GM13976 (cell line): ENCODE data around the gene KCNK10.

ENCODE experiments used
- DNase-seq: peaks from one replicate; pipeline ENCODE4 v3.0.0; 2012; ENCODE audit warnings: low spot score
- CTCF ChIP-seq: IDR thresholded peaks from 2 replicates; pipeline ENCODE4 v1.5.1; 2012; ENCODE audit warnings: borderline replicate concordance, mild to moderate bottlenecking; ENCODE audit not compliant: insufficient read depth; ENCODE audit errors: extremely low read depth, missing control alignments, control extremely low read depth
- in situ Hi-C: fragments of 300-500 bp; cut with MboI; formaldehyde crosslinking; loops from one replicate; pipeline ENCODE4 v1.12.0; 2022; ENCODE audit warnings: low sequenced_read_pairs, mixed read lengths, inconsistent platforms; ENCODE audit not compliant: unreplicated experiment

Gene KCNK10

GRCh38 chr14:88228522-88229236, 94.4 kb downstream of the KCNK10 start:
- DNase-seq = no peak
- no peak for TF ChIP-seq CTCF
- in situ Hi-C loops = no loop called here

- TF ChIP-seq CTCF = no peak
- in situ Hi-C loops = no loop called here
- DNase-seq = no peak
Measured at GRCh38 chr14:88227693-88228092, 95.4 kb downstream of the KCNK10 start.

- in situ Hi-C loops = no loop called here
- TF ChIP-seq CTCF = no peak
- DNase-seq = no peak
Measured at GRCh38 chr14:88225721-88226120, 97.3 kb downstream of the KCNK10 start.

- TF ChIP-seq CTCF = no peak
- in situ Hi-C loops = no loop called here
- DNase-seq = no peak
Measured at GRCh38 chr14:88218119-88218915, 104.8 kb downstream of the KCNK10 start.

GRCh38 chr14:88212691-88213090, 110.4 kb downstream of the KCNK10 start:
- no peak for DNase-seq
- TF ChIP-seq CTCF = no peak
- in situ Hi-C loops = no loop called here

- in situ Hi-C loops = no loop called here
- TF ChIP-seq CTCF = no peak
- no peak for DNase-seq
Measured at GRCh38 chr14:88210426-88210825, 112.6 kb downstream of the KCNK10 start.
